WTC11 (cell line): ENCODE results near the gene DCXR. TPM values are rescaled to one million over a fixed set of nuclear protein-coding genes. Genes with fewer than 3 reads are reported as not detected.

Experiments
- ATAC-seq: fragments of 200-7000 bp; cut with Tn5 transposase; 2 replicates; pipeline ENCODE4 v1.10.0; 2021; ENCODE audit warnings: mild to moderate bottlenecking, moderate library complexity
- CTCF ChIA-PET: fragments of 300-600 bp; sonication (Branson Sonifier 250); formaldehyde crosslinking; loops from one replicate; lab custom pipeline; 2021; ENCODE audit warnings: antibody characterized with exemption; lab: Charles Lee
- POLR2A ChIA-PET: fragments of 350-600 bp; sonication (Branson Sonifier 250); formaldehyde crosslinking; loops from one replicate; lab custom pipeline; 2021; ENCODE audit warnings: antibody characterized with exemption; lab: Charles Lee
- DNase-seq: peaks from one replicate; pipeline ENCODE4 v3.0.0; 2021; ENCODE audit warnings: low spot score
- H3K27ac Mint-ChIP-seq: 2 replicates; pipeline ENCODE4 v1.8.0; 2021; ENCODE audit warnings: mixed read lengths
- H3K27me3 Mint-ChIP-seq: 2 replicates; pipeline ENCODE4 v1.8.0; 2021; ENCODE audit warnings: low read depth, mild to moderate bottlenecking, moderate library complexity, mixed read lengths
- H3K36me3 Mint-ChIP-seq: 2 replicates; pipeline ENCODE4 v1.8.0; 2021; ENCODE audit warnings: mixed read lengths
- H3K4me1 Mint-ChIP-seq: 2 replicates; pipeline ENCODE4 v1.8.0; 2022; ENCODE audit warnings: mixed read lengths
- H3K4me3 Mint-ChIP-seq: 2 replicates; pipeline ENCODE4 v1.8.0; 2021; ENCODE audit warnings: mild to moderate bottlenecking, moderate library complexity, mixed read lengths
- H3K9me3 Mint-ChIP-seq: 2 replicates; pipeline ENCODE4 v1.8.0; 2021; ENCODE audit warnings: mixed read lengths
- CBFB ChIP-seq: sonication (generic); formaldehyde crosslinking; IDR thresholded peaks from 2 replicates; pipeline ENCODE4 v1.8.1; 2022; ENCODE audit warnings: mild to moderate bottlenecking, low read depth, missing genetic modification reagents
- CREM ChIP-seq: sonication (generic); formaldehyde crosslinking; IDR thresholded peaks from 2 replicates; pipeline ENCODE4 v1.8.1; 2022; ENCODE audit warnings: mild to moderate bottlenecking, missing genetic modification reagents, moderate library complexity
- HMGA2 ChIP-seq: fragments of 250-450 bp; sonication (Bioruptor Pico); IDR thresholded peaks from 2 replicates; pipeline ENCODE4 v1.4.0; 2021; ENCODE audit warnings: mild to moderate bottlenecking, moderate library complexity
- MYBL2 ChIP-seq: sonication (generic); formaldehyde crosslinking; IDR thresholded peaks from 2 replicates; pipeline ENCODE4 v1.8.1; 2023; ENCODE audit warnings: mild to moderate bottlenecking, moderate library complexity, missing genetic modification reagents
- PRRX2 ChIP-seq: fragments of 250-450 bp; sonication (Bioruptor Pico); IDR thresholded peaks from 2 replicates; pipeline ENCODE4 v1.8.0; 2021; ENCODE audit warnings: mild to moderate bottlenecking
- SP1 ChIP-seq: sonication (generic); formaldehyde crosslinking; conservative IDR thresholded peaks from 2 replicates; pipeline ENCODE4 v1.8.1; 2022; ENCODE audit warnings: missing genetic modification reagents
- TEAD4 ChIP-seq: sonication (generic); formaldehyde crosslinking; IDR thresholded peaks from 2 replicates; pipeline ENCODE4 v1.8.0; 2022; ENCODE audit warnings: mild to moderate bottlenecking, missing genetic modification reagents
- ZNF232 ChIP-seq: sonication (generic); formaldehyde crosslinking; IDR thresholded peaks from 2 replicates; pipeline ENCODE4 v1.8.0; 2022; ENCODE audit warnings: mild to moderate bottlenecking, missing genetic modification reagents
- ZNF423 ChIP-seq: fragments of 250-450 bp; sonication (Bioruptor Pico); IDR thresholded peaks from 2 replicates; pipeline ENCODE4 v2.1.2; 2022; ENCODE audit warnings: mild to moderate bottlenecking, moderate library complexity
- total RNA-seq: library from RNA; stranded (reverse); gene quantifications from 3 replicates; pipeline ENCODE4 v1.2.3, GENCODE V29; 2021
- TF ChIP-seq, protein P1 (sequence below): sonication (generic); formaldehyde crosslinking; IDR thresholded peaks from 2 replicates; pipeline ENCODE4 v1.8.0; 2022; ENCODE audit warnings: mild to moderate bottlenecking, missing genetic modification reagents
- TF ChIP-seq, protein P2 (sequence below): fragments of 250-450 bp; sonication (Bioruptor Pico); IDR thresholded peaks from 2 replicates; pipeline ENCODE4 v1.9.0; 2021; ENCODE audit warnings: mild to moderate bottlenecking
- TF ChIP-seq, protein P3 (sequence below): sonication (generic); formaldehyde crosslinking; IDR thresholded peaks from 2 replicates; pipeline ENCODE4 v1.8.1; 2023; ENCODE audit warnings: mild to moderate bottlenecking, missing genetic modification reagents
- TF ChIP-seq, protein P4 (sequence below): sonication (generic); formaldehyde crosslinking; IDR thresholded peaks from 2 replicates; pipeline ENCODE4 v1.8.0; 2023; ENCODE audit warnings: missing genetic modification reagents
- TF ChIP-seq, protein P5 (sequence below): sonication (generic); formaldehyde crosslinking; IDR thresholded peaks from 2 replicates; pipeline ENCODE4 v1.8.0; 2023; ENCODE audit warnings: mild to moderate bottlenecking, missing genetic modification reagents
- TF ChIP-seq, protein P6 (sequence below): fragments of 250-450 bp; sonication (Bioruptor Pico); IDR thresholded peaks from 2 replicates; pipeline ENCODE4 v1.9.0; 2021; ENCODE audit warnings: moderate library complexity, mild to moderate bottlenecking, inconsistent platforms, borderline replicate concordance
- TF ChIP-seq, protein P7 (sequence below): fragments of 250-450 bp; sonication (Bioruptor Pico); IDR thresholded peaks from 2 replicates; pipeline ENCODE4 v2.1.2; 2022; ENCODE audit warnings: mild to moderate bottlenecking, moderate library complexity
- TF ChIP-seq, protein P8 (sequence below): sonication (generic); formaldehyde crosslinking; IDR thresholded peaks from 2 replicates; pipeline ENCODE4 v1.8.1; 2022; ENCODE audit warnings: missing genetic modification reagents, borderline replicate concordance

The DCXR gene
- total RNA-seq, 1 experiment from 2014 or later: 130 TPM

DNA sequence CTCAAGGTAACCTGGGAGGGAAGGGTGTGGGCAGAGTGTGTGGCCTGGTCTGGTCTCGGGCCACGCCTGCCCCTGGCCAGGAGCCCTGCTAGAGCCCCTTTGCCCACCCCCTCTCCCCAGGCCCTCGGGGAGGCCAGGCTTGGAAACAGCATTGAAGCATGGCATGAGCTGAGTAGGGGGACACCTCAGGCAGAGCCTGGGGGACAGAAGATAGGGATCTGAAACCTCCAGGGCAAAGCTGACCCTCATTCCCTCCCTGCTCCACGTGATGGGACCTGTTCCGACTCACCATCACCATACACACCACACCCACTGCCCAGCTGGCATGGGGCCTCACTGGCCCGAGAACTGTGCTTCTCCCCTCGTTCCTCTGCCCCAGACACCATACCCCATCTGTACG is 11.6 kb upstream of the DCXR start:
- ChIA-PET POLR2A (no interaction called here), CTCF (no interaction called here)
- no peaks in the 10 kb centered on the region for H3K27me3 Mint-ChIP-seq
- H3K9me3 Mint-ChIP-seq: no peaks in the 10 kb centered on the region
- no peak overlapping the region for H3K27ac Mint-ChIP-seq
- no peak overlapping the region for H3K4me3 Mint-ChIP-seq
- TF ChIP-seq CREM (CRISPR knock-in tag) (no peak), CBFB (CRISPR knock-in tag) (no peak), ZNF423 (CRISPR knock-in tag) (no peak), MYBL2 (CRISPR knock-in tag) (no peak), HMGA2 (CRISPR knock-in tag) (no peak), PRRX2 (CRISPR knock-in tag) (no peak), SP1 (CRISPR knock-in tag) (no peak), TEAD4 (CRISPR knock-in tag) (no peak), ZNF232 (CRISPR knock-in tag) (no peak)
- TF ChIP-seq, protein P1, sequence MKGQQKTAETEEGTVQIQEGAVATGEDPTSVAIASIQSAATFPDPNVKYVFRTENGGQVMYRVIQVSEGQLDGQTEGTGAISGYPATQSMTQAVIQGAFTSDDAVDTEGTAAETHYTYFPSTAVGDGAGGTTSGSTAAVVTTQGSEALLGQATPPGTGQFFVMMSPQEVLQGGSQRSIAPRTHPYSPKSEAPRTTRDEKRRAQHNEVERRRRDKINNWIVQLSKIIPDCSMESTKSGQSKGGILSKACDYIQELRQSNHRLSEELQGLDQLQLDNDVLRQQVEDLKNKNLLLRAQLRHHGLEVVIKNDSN (CRISPR knock-in tag): no peak
- TF ChIP-seq, protein P2, sequence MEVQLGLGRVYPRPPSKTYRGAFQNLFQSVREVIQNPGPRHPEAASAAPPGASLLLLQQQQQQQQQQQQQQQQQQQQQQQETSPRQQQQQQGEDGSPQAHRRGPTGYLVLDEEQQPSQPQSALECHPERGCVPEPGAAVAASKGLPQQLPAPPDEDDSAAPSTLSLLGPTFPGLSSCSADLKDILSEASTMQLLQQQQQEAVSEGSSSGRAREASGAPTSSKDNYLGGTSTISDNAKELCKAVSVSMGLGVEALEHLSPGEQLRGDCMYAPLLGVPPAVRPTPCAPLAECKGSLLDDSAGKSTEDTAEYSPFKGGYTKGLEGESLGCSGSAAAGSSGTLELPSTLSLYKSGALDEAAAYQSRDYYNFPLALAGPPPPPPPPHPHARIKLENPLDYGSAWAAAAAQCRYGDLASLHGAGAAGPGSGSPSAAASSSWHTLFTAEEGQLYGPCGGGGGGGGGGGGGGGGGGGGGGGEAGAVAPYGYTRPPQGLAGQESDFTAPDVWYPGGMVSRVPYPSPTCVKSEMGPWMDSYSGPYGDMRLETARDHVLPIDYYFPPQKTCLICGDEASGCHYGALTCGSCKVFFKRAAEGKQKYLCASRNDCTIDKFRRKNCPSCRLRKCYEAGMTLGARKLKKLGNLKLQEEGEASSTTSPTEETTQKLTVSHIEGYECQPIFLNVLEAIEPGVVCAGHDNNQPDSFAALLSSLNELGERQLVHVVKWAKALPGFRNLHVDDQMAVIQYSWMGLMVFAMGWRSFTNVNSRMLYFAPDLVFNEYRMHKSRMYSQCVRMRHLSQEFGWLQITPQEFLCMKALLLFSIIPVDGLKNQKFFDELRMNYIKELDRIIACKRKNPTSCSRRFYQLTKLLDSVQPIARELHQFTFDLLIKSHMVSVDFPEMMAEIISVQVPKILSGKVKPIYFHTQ: no peak
- TF ChIP-seq, protein P3, sequence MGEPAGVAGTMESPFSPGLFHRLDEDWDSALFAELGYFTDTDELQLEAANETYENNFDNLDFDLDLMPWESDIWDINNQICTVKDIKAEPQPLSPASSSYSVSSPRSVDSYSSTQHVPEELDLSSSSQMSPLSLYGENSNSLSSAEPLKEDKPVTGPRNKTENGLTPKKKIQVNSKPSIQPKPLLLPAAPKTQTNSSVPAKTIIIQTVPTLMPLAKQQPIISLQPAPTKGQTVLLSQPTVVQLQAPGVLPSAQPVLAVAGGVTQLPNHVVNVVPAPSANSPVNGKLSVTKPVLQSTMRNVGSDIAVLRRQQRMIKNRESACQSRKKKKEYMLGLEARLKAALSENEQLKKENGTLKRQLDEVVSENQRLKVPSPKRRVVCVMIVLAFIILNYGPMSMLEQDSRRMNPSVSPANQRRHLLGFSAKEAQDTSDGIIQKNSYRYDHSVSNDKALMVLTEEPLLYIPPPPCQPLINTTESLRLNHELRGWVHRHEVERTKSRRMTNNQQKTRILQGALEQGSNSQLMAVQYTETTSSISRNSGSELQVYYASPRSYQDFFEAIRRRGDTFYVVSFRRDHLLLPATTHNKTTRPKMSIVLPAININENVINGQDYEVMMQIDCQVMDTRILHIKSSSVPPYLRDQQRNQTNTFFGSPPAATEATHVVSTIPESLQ (CRISPR knock-in tag): no peak
- TF ChIP-seq, protein P4, sequence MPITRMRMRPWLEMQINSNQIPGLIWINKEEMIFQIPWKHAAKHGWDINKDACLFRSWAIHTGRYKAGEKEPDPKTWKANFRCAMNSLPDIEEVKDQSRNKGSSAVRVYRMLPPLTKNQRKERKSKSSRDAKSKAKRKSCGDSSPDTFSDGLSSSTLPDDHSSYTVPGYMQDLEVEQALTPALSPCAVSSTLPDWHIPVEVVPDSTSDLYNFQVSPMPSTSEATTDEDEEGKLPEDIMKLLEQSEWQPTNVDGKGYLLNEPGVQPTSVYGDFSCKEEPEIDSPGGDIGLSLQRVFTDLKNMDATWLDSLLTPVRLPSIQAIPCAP (CRISPR knock-in tag): no peak
- TF ChIP-seq, protein P5, sequence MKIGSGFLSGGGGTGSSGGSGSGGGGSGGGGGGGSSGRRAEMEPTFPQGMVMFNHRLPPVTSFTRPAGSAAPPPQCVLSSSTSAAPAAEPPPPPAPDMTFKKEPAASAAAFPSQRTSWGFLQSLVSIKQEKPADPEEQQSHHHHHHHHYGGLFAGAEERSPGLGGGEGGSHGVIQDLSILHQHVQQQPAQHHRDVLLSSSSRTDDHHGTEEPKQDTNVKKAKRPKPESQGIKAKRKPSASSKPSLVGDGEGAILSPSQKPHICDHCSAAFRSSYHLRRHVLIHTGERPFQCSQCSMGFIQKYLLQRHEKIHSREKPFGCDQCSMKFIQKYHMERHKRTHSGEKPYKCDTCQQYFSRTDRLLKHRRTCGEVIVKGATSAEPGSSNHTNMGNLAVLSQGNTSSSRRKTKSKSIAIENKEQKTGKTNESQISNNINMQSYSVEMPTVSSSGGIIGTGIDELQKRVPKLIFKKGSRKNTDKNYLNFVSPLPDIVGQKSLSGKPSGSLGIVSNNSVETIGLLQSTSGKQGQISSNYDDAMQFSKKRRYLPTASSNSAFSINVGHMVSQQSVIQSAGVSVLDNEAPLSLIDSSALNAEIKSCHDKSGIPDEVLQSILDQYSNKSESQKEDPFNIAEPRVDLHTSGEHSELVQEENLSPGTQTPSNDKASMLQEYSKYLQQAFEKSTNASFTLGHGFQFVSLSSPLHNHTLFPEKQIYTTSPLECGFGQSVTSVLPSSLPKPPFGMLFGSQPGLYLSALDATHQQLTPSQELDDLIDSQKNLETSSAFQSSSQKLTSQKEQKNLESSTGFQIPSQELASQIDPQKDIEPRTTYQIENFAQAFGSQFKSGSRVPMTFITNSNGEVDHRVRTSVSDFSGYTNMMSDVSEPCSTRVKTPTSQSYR (CRISPR knock-in tag): no peak
- TF ChIP-seq, protein P6, sequence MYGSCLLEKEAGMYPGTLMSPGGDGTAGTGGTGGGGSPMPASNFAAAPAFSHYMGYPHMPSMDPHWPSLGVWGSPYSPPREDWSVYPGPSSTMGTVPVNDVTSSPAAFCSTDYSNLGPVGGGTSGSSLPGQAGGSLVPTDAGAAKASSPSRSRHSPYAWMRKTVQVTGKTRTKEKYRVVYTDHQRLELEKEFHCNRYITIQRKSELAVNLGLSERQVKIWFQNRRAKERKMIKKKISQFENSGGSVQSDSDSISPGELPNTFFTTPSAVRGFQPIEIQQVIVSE (CRISPR knock-in tag): no peak
- TF ChIP-seq, protein P7, sequence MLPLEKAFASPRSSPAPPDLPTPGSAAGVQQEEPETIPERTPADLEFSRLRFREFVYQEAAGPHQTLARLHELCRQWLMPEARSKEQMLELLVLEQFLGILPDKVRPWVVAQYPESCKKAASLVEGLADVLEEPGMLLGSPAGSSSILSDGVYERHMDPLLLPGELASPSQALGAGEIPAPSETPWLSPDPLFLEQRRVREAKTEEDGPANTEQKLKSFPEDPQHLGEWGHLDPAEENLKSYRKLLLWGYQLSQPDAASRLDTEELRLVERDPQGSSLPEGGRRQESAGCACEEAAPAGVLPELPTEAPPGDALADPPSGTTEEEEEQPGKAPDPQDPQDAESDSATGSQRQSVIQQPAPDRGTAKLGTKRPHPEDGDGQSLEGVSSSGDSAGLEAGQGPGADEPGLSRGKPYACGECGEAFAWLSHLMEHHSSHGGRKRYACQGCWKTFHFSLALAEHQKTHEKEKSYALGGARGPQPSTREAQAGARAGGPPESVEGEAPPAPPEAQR (CRISPR knock-in tag): no peak
- TF ChIP-seq, protein P8, sequence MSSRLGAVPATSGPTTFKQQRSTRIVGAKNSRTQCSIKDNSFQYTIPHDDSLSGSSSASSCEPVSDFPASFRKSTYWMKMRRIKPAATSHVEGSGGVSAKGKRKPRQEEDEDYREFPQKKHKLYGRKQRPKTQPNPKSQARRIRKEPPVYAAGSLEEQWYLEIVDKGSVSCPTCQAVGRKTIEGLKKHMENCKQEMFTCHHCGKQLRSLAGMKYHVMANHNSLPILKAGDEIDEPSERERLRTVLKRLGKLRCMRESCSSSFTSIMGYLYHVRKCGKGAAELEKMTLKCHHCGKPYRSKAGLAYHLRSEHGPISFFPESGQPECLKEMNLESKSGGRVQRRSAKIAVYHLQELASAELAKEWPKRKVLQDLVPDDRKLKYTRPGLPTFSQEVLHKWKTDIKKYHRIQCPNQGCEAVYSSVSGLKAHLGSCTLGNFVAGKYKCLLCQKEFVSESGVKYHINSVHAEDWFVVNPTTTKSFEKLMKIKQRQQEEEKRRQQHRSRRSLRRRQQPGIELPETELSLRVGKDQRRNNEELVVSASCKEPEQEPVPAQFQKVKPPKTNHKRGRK (CRISPR knock-in tag): no peak
- ATAC-seq (no peak), DNase-seq (no peak)
- H3K36me3 Mint-ChIP-seq: peaks cover 10% of the 10 kb centered on the region
- H3K4me1 Mint-ChIP-seq: peaks cover 4% of the 10 kb centered on the region
